IgD-negative memory B cell (primary cell): ENCODE results near the gene HS1BP3. TPM values are rescaled to one million over a fixed set of nuclear protein-coding genes. Genes with fewer than 3 reads are reported as not detected.

Experiments used
- H3K27ac Mint-ChIP-seq, 3 donors: one replicate each; pipeline ENCODE4 v1.8.0; 2020 to 2022; ENCODE audit warnings: mild to moderate bottlenecking in 3 of 3, mixed read lengths in 3 of 3, moderate library complexity in 1 of 3
- H3K27me3 Mint-ChIP-seq: one replicate; pipeline ENCODE4 v1.8.0; 2021; ENCODE audit warnings: mixed read lengths
- H3K36me3 Mint-ChIP-seq: one replicate; pipeline ENCODE4 v1.8.0; 2020; ENCODE audit warnings: mild to moderate bottlenecking, mixed read lengths
- H3K4me1 Mint-ChIP-seq, 3 donors: one replicate each; pipeline ENCODE4 v1.8.0; 2020 to 2022; ENCODE audit warnings: mixed read lengths in 3 of 3, mild to moderate bottlenecking in 1 of 3
- H3K4me3 Mint-ChIP-seq, 4 donors: one replicate each; pipeline ENCODE4 v1.8.0; 2020 to 2022; ENCODE audit warnings: mild to moderate bottlenecking in 4 of 4, mixed read lengths in 4 of 4, moderate library complexity in 3 of 4
- H3K9me3 Mint-ChIP-seq, 3 donors: one replicate each; pipeline ENCODE4 v1.8.0; 2020 to 2021; ENCODE audit warnings: mixed read lengths in 3 of 3, mild to moderate bottlenecking in 1 of 3
- polyA plus RNA-seq: library from polyadenylated mRNA; unstranded; fragments of 300-500 nt; fragmentation: Illumina TruSeq; gene quantifications from one replicate; pipeline ENCODE4 v1.2.3, GENCODE V29; 2021

HS1BP3 gene
- polyA plus RNA-seq, 1 donor from 2014 or later: 27.3 TPM

- Mint-ChIP-seq H3K36me3 (peaks cover 1% of the 10 kb centered on the region), H3K9me3 (no peaks in the 10 kb centered on the region), H3K27me3 (peaks cover 50% of the 10 kb centered on the region), H3K27ac (peak overlapping the region in 2 of 3 donors; percentile 28 to 71), H3K4me3 (peak overlapping the region; percentile 12 to 90 (median 69)), H3K4me1 (peaks cover 20 to 34% (median 25%) of the 10 kb centered on the region in 3 donors)
Measured at GRCh38 chr2:20669562-20670314, 18.8 kb upstream of the HS1BP3 start.

- H3K4me1 Mint-ChIP-seq: peaks cover 20 to 34% (median 29%) of the 10 kb centered on the region in 3 donors
- no peaks in the 10 kb centered on the region for H3K9me3 Mint-ChIP-seq
- H3K4me3 Mint-ChIP-seq: peak overlapping the region; percentile 16 to 90 (median 83)
- H3K36me3 Mint-ChIP-seq: peaks cover 1% of the 10 kb centered on the region
- peak overlapping the region; percentile 16 to 88 (median 28) for H3K27ac Mint-ChIP-seq
- H3K27me3 Mint-ChIP-seq: peaks cover 48% of the 10 kb centered on the region
Measured at GRCh38 chr2:20668871-20669475, 18.1 kb upstream of the HS1BP3 start.

- H3K27ac Mint-ChIP-seq: peak overlapping the region in 2 of 3 donors; percentile 67 to 88
- H3K4me3 Mint-ChIP-seq: peak overlapping the region; percentile 81 to 91 (median 86)
- H3K4me1 Mint-ChIP-seq: peaks cover 24 to 35% (median 29%) of the 10 kb centered on the region in 3 donors
Measured at GRCh38 chr2:20668451-20668850, 17.6 kb upstream of the HS1BP3 start.

GRCh38 chr2:20667531-20668401 lies 16.9 kb upstream of the HS1BP3 start:
- no peaks in the 10 kb centered on the region for H3K9me3 Mint-ChIP-seq
- H3K27me3 Mint-ChIP-seq: peaks cover 46% of the 10 kb centered on the region
- peak overlapping the region in 2 of 3 donors; percentile 23 to 67 for H3K27ac Mint-ChIP-seq
- peaks cover 26 to 34% (median 27%) of the 10 kb centered on the region in 3 donors for H3K4me1 Mint-ChIP-seq
- peak overlapping the region; percentile 81 to 91 (median 86) for H3K4me3 Mint-ChIP-seq
- peaks cover 1% of the 10 kb centered on the region for H3K36me3 Mint-ChIP-seq

More at GRCh38 chr2:20668451-20668850, 17.6 kb upstream of the HS1BP3 start:
- H3K36me3 Mint-ChIP-seq: peaks cover 1% of the 10 kb centered on the region
- H3K9me3 Mint-ChIP-seq: no peaks in the 10 kb centered on the region
- peaks cover 46% of the 10 kb centered on the region for H3K27me3 Mint-ChIP-seq

GRCh38 chr2:20667151-20667530 lies 16.2 kb upstream of the HS1BP3 start:
- H3K4me1 Mint-ChIP-seq: peaks cover 21 to 34% (median 26%) of the 10 kb centered on the region in 3 donors
- peaks cover 1% of the 10 kb centered on the region for H3K36me3 Mint-ChIP-seq
- H3K27me3 Mint-ChIP-seq: peaks cover 43% of the 10 kb centered on the region
- no peak overlapping the region for H3K27ac Mint-ChIP-seq
- peak overlapping the region; percentile 83 to 99 (median 88) for H3K4me3 Mint-ChIP-seq
- H3K9me3 Mint-ChIP-seq: no peaks in the 10 kb centered on the region

GRCh38 chr2:20666304-20667150 lies 15.6 kb upstream of the HS1BP3 start, which contains the start of gene GDF7:
TSS of gene GDF7 (plus strand) at chr2:20667144. CDS start at chr2:20667240, 96 bp downstream.
- H3K9me3 Mint-ChIP-seq: no peaks in the 10 kb centered on the region
- H3K27me3 Mint-ChIP-seq: peaks cover 38% of the 10 kb centered on the region
- H3K4me1 Mint-ChIP-seq: peaks cover 20 to 31% (median 25%) of the 10 kb centered on the region in 3 donors
- H3K36me3 Mint-ChIP-seq: no peaks in the 10 kb centered on the region
- peak within 1 kb of the TSS; percentile 73 to 93 (median 93) for H3K27ac Mint-ChIP-seq
- peak within 1 kb of the TSS; percentile 85 to 99 (median 92) for H3K4me3 Mint-ChIP-seq

- peaks cover 20 to 26% (median 25%) of the 10 kb centered on the region in 3 donors for H3K4me1 Mint-ChIP-seq
- peak overlapping the region; percentile 85 to 99 (median 92) for H3K4me3 Mint-ChIP-seq
- H3K36me3 Mint-ChIP-seq: no peaks in the 10 kb centered on the region
- peak overlapping the region; percentile 73 to 93 (median 93) for H3K27ac Mint-ChIP-seq
- peaks cover 33% of the 10 kb centered on the region for H3K27me3 Mint-ChIP-seq
- H3K9me3 Mint-ChIP-seq: no peaks in the 10 kb centered on the region
Measured at GRCh38 chr2:20666005-20666303, 15.1 kb upstream of the HS1BP3 start.

- peaks cover 20 to 26% (median 25%) of the 10 kb centered on the region in 3 donors for H3K4me1 Mint-ChIP-seq
- no peaks in the 10 kb centered on the region for H3K9me3 Mint-ChIP-seq
- peak overlapping the region; percentile 85 to 99 (median 92) for H3K4me3 Mint-ChIP-seq
- peak overlapping the region; percentile 50 to 73 (median 63) for H3K27ac Mint-ChIP-seq
- H3K36me3 Mint-ChIP-seq: no peaks in the 10 kb centered on the region
- H3K27me3 Mint-ChIP-seq: peaks cover 37% of the 10 kb centered on the region
Measured at GRCh38 chr2:20665243-20666004, 14.5 kb upstream of the HS1BP3 start.

GRCh38 chr2:20664431-20665242 lies 13.7 kb upstream of the HS1BP3 start:
- Mint-ChIP-seq H3K36me3 (no peaks in the 10 kb centered on the region), H3K4me1 (peaks cover 20 to 23% (median 22%) of the 10 kb centered on the region in 3 donors), H3K9me3 (no peaks in the 10 kb centered on the region), H3K27me3 (peaks cover 34% of the 10 kb centered on the region), H3K27ac (peak overlapping the region in 1 of 3 donors; percentile 73), H3K4me3 (peak overlapping the region; percentile 20 to 99 (median 87))

- peak overlapping the region in 2 of 3 donors; percentile 73 to 76 for H3K27ac Mint-ChIP-seq
- H3K4me3 Mint-ChIP-seq: peak overlapping the region in 2 of 4 donors; percentile 44 to 85
- no peaks in the 10 kb centered on the region for H3K36me3 Mint-ChIP-seq
- H3K4me1 Mint-ChIP-seq: peaks cover 16 to 22% (median 22%) of the 10 kb centered on the region in 3 donors
- H3K27me3 Mint-ChIP-seq: peaks cover 33% of the 10 kb centered on the region
- no peaks in the 10 kb centered on the region for H3K9me3 Mint-ChIP-seq
Measured at GRCh38 chr2:20664071-20664390, 13.1 kb upstream of the HS1BP3 start.

GRCh38 chr2:20663196-20664070 lies 12.5 kb upstream of the HS1BP3 start:
- H3K27ac Mint-ChIP-seq: peak overlapping the region in 2 of 3 donors; percentile 73 to 76
- peaks cover 16 to 22% (median 22%) of the 10 kb centered on the region in 3 donors for H3K4me1 Mint-ChIP-seq
- peaks cover 32% of the 10 kb centered on the region for H3K27me3 Mint-ChIP-seq
- H3K9me3 Mint-ChIP-seq: no peaks in the 10 kb centered on the region
- peak overlapping the region in 3 of 4 donors; percentile 37 to 85 (median 44) for H3K4me3 Mint-ChIP-seq
- no peaks in the 10 kb centered on the region for H3K36me3 Mint-ChIP-seq

GRCh38 chr2:20662308-20662937 lies 11.5 kb upstream of the HS1BP3 start:
- Mint-ChIP-seq H3K27ac (peak overlapping the region in 2 of 3 donors; percentile 12 to 41), H3K4me3 (no peak overlapping the region), H3K36me3 (no peaks in the 10 kb centered on the region), H3K27me3 (peaks cover 27% of the 10 kb centered on the region), H3K9me3 (no peaks in the 10 kb centered on the region), H3K4me1 (peaks cover 12 to 16% (median 15%) of the 10 kb centered on the region in 3 donors)
